NCI-H82 treated with DMSO at 0.1 percent for 48 hours (cell line): Measurements from ENCODE around the gene TFF3.

ENCODE experiments used
- DNase-seq: peaks from one replicate; lab custom pipeline; 2025; ENCODE audit not compliant: unreplicated experiment; lab: John Stamatoyannopoulos, UW

Gene TFF3

GRCh38 chr21:42321845-42322244, 6.6 kb upstream of the TFF3 start:
- no peak for DNase-seq

GRCh38 chr21:42321231-42321630, 6.0 kb upstream of the TFF3 start:
- DNase-seq = no peak

- no peak for DNase-seq
Observed at GRCh38 chr21:42320791-42321190, 5.6 kb upstream of the TFF3 start.

GRCh38 chr21:42319851-42320572, 4.8 kb upstream of the TFF3 start:
- DNase-seq = no peak

GRCh38 chr21:42319376-42319775, 4.2 kb upstream of the TFF3 start:
- no peak for DNase-seq

- DNase-seq = no peak
Observed at GRCh38 chr21:42317826-42318746, 2.9 kb upstream of the TFF3 start.

GRCh38 chr21:42317341-42317741, 2.1 kb upstream of the TFF3 start:
- DNase-seq = no peak

GRCh38 chr21:42316891-42317290, 1.7 kb upstream of the TFF3 start:
- no peak for DNase-seq

GRCh38 chr21:42314616-42315295, 453 bp downstream of the TFF3 start:
- no peak for DNase-seq

GRCh38 chr21:42313501-42313969, 1.7 kb downstream of the TFF3 start:
- no peak for DNase-seq

GRCh38 chr21:42312626-42313104, 2.5 kb downstream of the TFF3 start:
- DNase-seq = no peak

GRCh38 chr21:42311816-42312625, 3.2 kb downstream of the TFF3 start:
- DNase-seq = no peak

GRCh38 chr21:42311160-42311559, 4.0 kb downstream of the TFF3 start:
- DNase-seq = no peak

GRCh38 chr21:42310411-42311001, 4.7 kb downstream of the TFF3 start:
- no peak for DNase-seq

- DNase-seq = peak; percentile 38
Observed at GRCh38 chr21:42309753-42310213, 5.4 kb downstream of the TFF3 start.

- no peak for DNase-seq
Observed at GRCh38 chr21:42308914-42309752, 6.1 kb downstream of the TFF3 start.

- no peak for DNase-seq
Observed at GRCh38 chr21:42308161-42308913, 6.9 kb downstream of the TFF3 start.

- DNase-seq = no peak
Observed at GRCh38 chr21:42307106-42307505, 8.1 kb downstream of the TFF3 start.
